Right lobe of liver (tissue), 4 donors: ENCODE measurements around the gene OLA1.

ENCODE experiments used
- CTCF ChIP-seq, 4 donors: fragments of 200-600 bp in 3 of 4; fragments of 450-650 bp in 1 of 4; IDR thresholded peaks; one replicate each; pipeline versions ENCODE4 v1.5.1 to v1.8.0; 2016 to 2022; ENCODE audit warnings: antibody characterized with exemption in 4 of 4, mild to moderate bottlenecking in 2 of 4
- POLR2A ChIP-seq: fragments of 450-650 bp; IDR thresholded peaks from one replicate; pipeline ENCODE4 v1.6.1; 2017; ENCODE audit warnings: antibody characterized with exemption, mild to moderate bottlenecking
- donor health status: DM: no; HTN: no; CAD: no.
- donor health status: DM: no; HTN: no; CAD: no.
- donor health status: DM: no; HTN: yes; CAD: no.

GRCh38 chr2:174112073-174112472, 136.3 kb downstream of the OLA1 start:
- no peak for TF ChIP-seq CTCF (IDR thresholded peaks at IDR 0.05)
- no peak for TF ChIP-seq POLR2A
